Measurements from ENCODE around the gene KLHL15.

Gene KLHL15

GRCh38 chrX:23944234-23944633, 82.8 kb downstream of the KLHL15 start:
- no peak for DNase-seq

DNA sequence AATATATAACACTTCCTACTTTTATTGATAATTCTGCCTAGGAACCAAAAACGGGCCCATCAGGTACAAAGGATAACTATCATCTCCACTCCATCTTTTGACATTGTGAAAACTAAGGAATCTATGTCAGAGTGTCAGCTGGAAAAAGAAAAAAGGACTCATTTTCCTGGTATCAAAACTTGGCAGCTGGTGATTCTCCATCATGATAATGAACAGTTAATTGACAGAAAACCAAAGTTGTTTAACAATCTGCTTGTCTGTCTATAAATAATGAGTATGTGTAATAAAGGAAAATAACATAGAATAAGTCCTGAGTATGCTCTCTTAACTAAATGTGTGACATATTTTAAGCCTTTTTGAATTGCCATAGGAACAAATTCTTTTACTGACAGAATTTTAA, 87.8 kb downstream of the KLHL15 start:
- no peak for DNase-seq

- DNase-seq, result no peak
Measured at GRCh38 chrX:23938690-23939089, 88.3 kb downstream of the KLHL15 start.

DNA sequence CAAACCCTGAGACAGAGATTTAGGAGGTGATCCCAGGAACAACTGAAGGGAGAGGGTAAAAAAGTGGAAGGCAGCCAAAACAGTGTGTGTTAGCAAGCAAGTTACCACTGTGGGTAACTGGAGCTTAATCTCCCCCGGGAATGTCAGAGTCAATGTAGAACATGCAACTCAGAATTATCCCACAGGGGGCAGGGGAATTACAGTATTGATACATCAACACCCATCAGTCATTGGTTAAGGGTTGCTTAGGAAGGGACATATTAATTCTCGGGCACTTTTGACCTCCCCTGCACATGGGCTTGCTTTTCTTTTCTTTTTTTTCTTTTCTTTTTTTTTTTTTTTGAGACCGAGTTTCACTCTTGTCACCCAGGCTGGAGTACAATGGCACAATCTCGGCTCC, 89.9 kb downstream of the KLHL15 start:
- DNase-seq, result no peak

DNA sequence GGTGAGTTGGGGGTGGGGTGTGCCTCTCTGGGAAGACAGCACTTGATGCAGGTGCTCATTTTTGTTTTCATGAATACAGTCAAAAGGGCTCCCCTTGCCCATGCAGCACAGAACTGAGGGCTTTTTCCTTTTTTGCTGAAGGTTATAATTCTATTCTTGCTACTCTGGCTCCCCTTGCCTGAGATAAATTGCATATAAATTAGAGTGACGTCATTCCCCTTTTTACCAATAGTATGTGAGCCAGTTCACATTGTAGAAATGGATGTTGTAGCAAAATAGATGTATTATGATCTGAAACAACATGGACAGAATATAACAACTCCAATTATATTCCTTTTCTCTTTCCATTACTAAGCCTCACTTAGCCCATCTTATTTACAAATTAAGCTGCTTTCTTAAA, 90.8 kb downstream of the KLHL15 start:
- DNase-seq, result no peak

DNA sequence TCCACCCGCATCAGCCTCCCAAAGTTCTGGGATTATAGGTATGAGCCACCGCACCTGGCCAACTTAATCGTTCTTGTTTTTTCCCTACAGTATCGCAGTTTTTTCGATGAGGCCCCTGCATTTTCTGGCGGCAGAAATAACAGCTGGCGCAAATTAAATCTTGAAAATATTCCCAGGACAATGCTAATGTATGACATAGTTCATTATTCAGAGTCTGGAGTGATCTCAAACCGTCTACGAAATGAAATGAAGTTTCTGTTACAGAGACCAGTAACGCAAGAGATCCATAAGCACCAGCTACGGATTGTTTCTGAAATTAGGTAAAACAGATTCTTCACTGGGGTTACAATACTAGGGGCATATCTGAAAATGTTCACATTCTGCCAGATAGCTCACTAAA, 91.9 kb downstream of the KLHL15 start:
- no peak for DNase-seq

All from activated naive CD4-positive, alpha-beta T cell (primary cell).